Neuronal stem cell (in vitro differentiated cells): ENCODE measurements around the gene WNT7A.

ENCODE experiments used
- DNase-seq: peaks from one replicate; pipeline ENCODE4 v3.0.0-alpha.2; 2013; ENCODE audit warnings: low spot score
- H2AFZ ChIP-seq: one replicate; pipeline ENCODE4 v1.6.1; 2013; ENCODE audit warnings: mild to moderate bottlenecking, low read length, inconsistent platforms
- H2AK5ac ChIP-seq: 2 replicates; pipeline ENCODE4 v1.6.1; 2013; ENCODE audit warnings: low read depth, mild to moderate bottlenecking, inconsistent platforms, low read length, moderate library complexity, mixed read lengths
- H2BK120ac ChIP-seq: 2 replicates; pipeline ENCODE4 v1.6.1; 2013; ENCODE audit warnings: low read depth, mild to moderate bottlenecking, inconsistent platforms, low read length, moderate library complexity, mixed read lengths
- H2BK12ac ChIP-seq: one replicate; pipeline ENCODE4 v1.6.1; 2013; ENCODE audit warnings: low read length, inconsistent platforms
- H2BK15ac ChIP-seq: 2 replicates; pipeline ENCODE4 v1.6.1; 2013; ENCODE audit warnings: mild to moderate bottlenecking, low read length, inconsistent platforms, mixed read lengths
- H2BK5ac ChIP-seq: one replicate; pipeline ENCODE4 v1.6.1; 2013; ENCODE audit warnings: inconsistent platforms, mild to moderate bottlenecking, low read length, moderate library complexity
- H3K14ac ChIP-seq: one replicate; pipeline ENCODE4 v1.6.1; 2013; ENCODE audit warnings: low read length, inconsistent platforms
- H3K18ac ChIP-seq: 2 replicates; pipeline ENCODE4 v1.6.1; 2013; ENCODE audit warnings: low read length, inconsistent platforms
- H3K23ac ChIP-seq: 2 replicates; pipeline ENCODE4 v1.6.1; 2013; ENCODE audit warnings: low read depth, mild to moderate bottlenecking, mixed read lengths, low read length, inconsistent platforms; ENCODE audit not compliant: poor library complexity
- H3K27ac ChIP-seq: replicated peaks from 3 replicates; pipeline ENCODE4 v1.5.1; 2013; ENCODE audit warnings: low read length, inconsistent platforms
- H3K27me3 ChIP-seq, 3 experiments: 2 replicates each; pipeline ENCODE4 v1.6.1; 2013; ENCODE audit warnings: low read length in 3 of 3, mild to moderate bottlenecking in 2 of 3, inconsistent platforms in 1 of 3, low read depth in 1 of 3, mixed read lengths in 1 of 3, moderate library complexity in 1 of 3; ENCODE audit not compliant: control insufficient read depth in 3 of 3, insufficient read depth in 3 of 3
- H3K36me3 ChIP-seq, 2 donors: replicated peaks in 1 of 2; 2 replicates each; pipeline ENCODE4 v1.6.1; 2013; ENCODE audit warnings: low read length in 2 of 2; ENCODE audit not compliant: control insufficient read depth in 2 of 2, insufficient read depth in 2 of 2
- H3K4ac ChIP-seq: 2 replicates; pipeline ENCODE4 v1.6.1; 2013; ENCODE audit warnings: inconsistent platforms, mild to moderate bottlenecking, low read length, moderate library complexity
- H3K4me1 ChIP-seq, 2 donors: 1 replicate in 1 of 2; 2 replicates in 1 of 2; pipeline ENCODE4 v1.6.1; 2013; ENCODE audit warnings: low read length in 2 of 2, low read depth in 1 of 2; ENCODE audit not compliant: control insufficient read depth in 2 of 2, insufficient read depth in 1 of 2
- H3K4me2 ChIP-seq: one replicate; pipeline ENCODE4 v1.6.1; 2013; ENCODE audit warnings: mild to moderate bottlenecking, low read length, inconsistent platforms; ENCODE audit not compliant: insufficient read depth, poor library complexity, severe bottlenecking
- H3K4me3 ChIP-seq, 2 donors: 2 replicates each; pipeline ENCODE4 v1.5.1; 2013; ENCODE audit warnings: low read length in 2 of 2, mild to moderate bottlenecking in 2 of 2, inconsistent platforms in 1 of 2, moderate library complexity in 1 of 2
- H3K79me1 ChIP-seq: one replicate; pipeline ENCODE4 v1.6.1; 2013; ENCODE audit warnings: low read depth, mild to moderate bottlenecking, inconsistent platforms, low read length, moderate library complexity
- H3K9ac ChIP-seq: one replicate; pipeline ENCODE4 v1.6.1; 2013; ENCODE audit warnings: mild to moderate bottlenecking, low read depth, low read length, inconsistent platforms; ENCODE audit not compliant: poor library complexity
- H3K9me3 ChIP-seq, 2 donors: replicated peaks in 1 of 2; 2 replicates each; pipeline versions ENCODE3 to v1.6.1; 2013; ENCODE audit warnings: low read length in 2 of 2, mild to moderate bottlenecking in 2 of 2, inconsistent platforms in 1 of 2, low read depth in 1 of 2, mixed read lengths in 1 of 2, moderate library complexity in 1 of 2; ENCODE audit not compliant: control insufficient read depth in 2 of 2, insufficient read depth in 1 of 2
- H4K8ac ChIP-seq: one replicate; pipeline ENCODE4 v1.6.1; 2013; ENCODE audit warnings: low read depth, mild to moderate bottlenecking, inconsistent platforms, low read length, moderate library complexity
- H4K91ac ChIP-seq: one replicate; pipeline ENCODE4 v1.6.1; 2013; ENCODE audit warnings: low read length, low read depth, mild to moderate bottlenecking, inconsistent platforms; ENCODE audit not compliant: poor library complexity
- WGBS, 2 donors: extraction: QIAGEN DNeasy Blood & Tissue Kit; methylation state at CpG; one replicate each; pipeline ENCODE4 v1.1.7; 2013; ENCODE audit warnings: missing lambda C conversion rate in 2 of 2, mixed read lengths in 1 of 2; ENCODE audit not compliant: insufficient read length in 2 of 2, insufficient replicate concordance in 1 of 2; ENCODE audit errors: extremely low coverage in 2 of 2; 5-methylcytosine and 5-hydroxymethylcytosine counted together

The WNT7A gene

GRCh38 chr3:13844286-13844685, 35.6 kb downstream of the WNT7A start:
- Histone ChIP-seq H3K27me3 (no peaks in the 10 kb centered on the region), H3K9ac (no peak overlapping the region), H2BK5ac (no peak overlapping the region), H3K4me3 (peak overlapping the region in 1 of 2 donors; percentile 39), H2BK120ac (no peak overlapping the region), H3K79me1 (no peaks in the 10 kb centered on the region), H3K23ac (no peak overlapping the region), H4K91ac (no peak overlapping the region), H3K4me1 (no peaks in the 10 kb centered on the region), H3K14ac (no peak overlapping the region), H3K4ac (no peak overlapping the region), H3K36me3 (no peaks in the 10 kb centered on the region), H2BK12ac (no peak overlapping the region), H3K27ac (no peak overlapping the region), H2AK5ac (no peak overlapping the region), H2BK15ac (no peak overlapping the region), H4K8ac (no peak overlapping the region), H3K4me2 (no peak overlapping the region), H3K9me3 (peaks cover 0 to 1% of the 10 kb centered on the region in 2 donors), H2AFZ (no peak overlapping the region), H3K18ac (no peak overlapping the region)
- no CpG with 5 or more reads among the region's 5 CpGs for WGBS, 2 donors
- DNase-seq, result no peak

GRCh38 chr3:13843351-13843750, 36.5 kb downstream of the WNT7A start:
- H3K36me3 ChIP-seq, result no peaks in the 10 kb centered on the region
- H2BK15ac ChIP-seq, result no peak overlapping the region
- H3K4ac ChIP-seq, result no peak overlapping the region
- no peak overlapping the region for H3K18ac ChIP-seq
- no peak overlapping the region for H2AK5ac ChIP-seq
- H3K27me3 ChIP-seq, result no peaks in the 10 kb centered on the region
- no CpG with 5 or more reads among the region's 5 CpGs for whole genome bisulfite sequencing, 2 donors
- H3K4me2 ChIP-seq, result no peak overlapping the region
- H3K27ac ChIP-seq, result no peak overlapping the region
- no peak overlapping the region for H3K14ac ChIP-seq
- H2BK5ac ChIP-seq, result no peak overlapping the region
- H2BK12ac ChIP-seq, result no peak overlapping the region
- H3K23ac ChIP-seq, result no peak overlapping the region
- H4K8ac ChIP-seq, result no peak overlapping the region
- no peak overlapping the region for H3K9ac ChIP-seq
- DNase-seq, result no peak
- H3K4me1 ChIP-seq, result no peaks in the 10 kb centered on the region
- H2AFZ ChIP-seq, result no peak overlapping the region
- H3K4me3 ChIP-seq, result no peak overlapping the region
- H3K9me3 ChIP-seq, result no peaks in the 10 kb centered on the region
- H4K91ac ChIP-seq, result no peak overlapping the region
- H3K79me1 ChIP-seq, result no peaks in the 10 kb centered on the region
- no peak overlapping the region for H2BK120ac ChIP-seq

- Histone ChIP-seq H3K4me1 (no peaks in the 10 kb centered on the region), H3K14ac (no peak overlapping the region), H4K8ac (no peak overlapping the region), H2BK15ac (no peak overlapping the region), H3K27ac (no peak overlapping the region), H3K36me3 (no peaks in the 10 kb centered on the region), H2BK120ac (no peak overlapping the region), H3K9ac (no peak overlapping the region), H2AFZ (no peak overlapping the region), H3K18ac (no peak overlapping the region), H2BK12ac (no peak overlapping the region), H2AK5ac (no peak overlapping the region), H4K91ac (no peak overlapping the region), H3K23ac (no peak overlapping the region), H3K9me3 (no peaks in the 10 kb centered on the region), H2BK5ac (no peak overlapping the region), H3K79me1 (no peaks in the 10 kb centered on the region), H3K27me3 (no peaks in the 10 kb centered on the region), H3K4me3 (no peak overlapping the region), H3K4me2 (no peak overlapping the region), H3K4ac (no peak overlapping the region)
- DNase-seq, result no peak
- WGBS, 2 donors, result no CpG with 5 or more reads among the region's 4 CpGs
Measured at GRCh38 chr3:13842226-13842625, 37.6 kb downstream of the WNT7A start.

- Histone ChIP-seq H2BK120ac (no peak overlapping the region), H3K36me3 (no peaks in the 10 kb centered on the region), H3K27ac (no peak overlapping the region), H3K14ac (no peak overlapping the region), H3K23ac (no peak overlapping the region), H2BK15ac (no peak overlapping the region), H2AFZ (no peak overlapping the region), H2AK5ac (no peak overlapping the region), H3K9me3 (no peaks in the 10 kb centered on the region), H3K79me1 (no peaks in the 10 kb centered on the region), H3K4ac (no peak overlapping the region), H3K4me3 (no peak overlapping the region), H3K4me2 (no peak overlapping the region), H3K18ac (no peak overlapping the region), H3K4me1 (no peaks in the 10 kb centered on the region), H3K9ac (no peak overlapping the region), H4K91ac (no peak overlapping the region), H4K8ac (no peak overlapping the region), H3K27me3 (no peaks in the 10 kb centered on the region), H2BK12ac (no peak overlapping the region), H2BK5ac (no peak overlapping the region)
- WGBS, 2 donors, result no CpG with 5 or more reads among the region's 4 CpGs
- DNase-seq, result no peak
Measured at GRCh38 chr3:13841826-13842225, 38.0 kb downstream of the WNT7A start.
